ENCODE measurements around the gene SLN. TPM values are rescaled to one million over a fixed set of nuclear protein-coding genes. Genes with fewer than 3 reads are reported as not detected.
A peak's percentile ranks its signal among the peaks of the same experiment; 100 is the strongest.

SLN gene
- total and polyA plus RNA-seq, 9 of the 15 experiments (the other 6 are each of a cell fraction or from before 2014, with no cell fraction given): not detected

DNA sequence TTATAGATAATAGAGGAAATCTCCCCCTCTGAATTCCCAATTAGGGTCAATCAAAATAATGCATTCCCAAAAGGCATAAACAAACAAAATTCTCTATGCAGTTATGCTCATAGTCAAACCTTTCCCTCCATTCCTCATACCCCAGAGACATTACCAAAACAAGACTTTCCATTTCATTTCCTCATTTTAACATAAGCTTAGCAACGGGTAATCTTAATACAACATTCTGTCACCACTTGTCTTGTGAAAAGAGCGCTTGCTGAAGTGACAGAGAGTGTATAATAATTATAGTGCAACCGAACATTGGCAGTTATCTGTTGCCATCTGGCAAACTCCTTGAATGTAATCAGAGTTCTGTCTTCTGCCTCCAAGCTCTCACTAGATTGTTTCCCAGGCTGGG lies 1.2 kb upstream of the SLN start (continued):
- TF ChIP-seq ZNF384 (IDR thresholded peaks at IDR 0.05; ENCODE audit: low read depth, low read length): no peak
- no peak for TF ChIP-seq ZNF449 (CRISPR knock-in tag; IDR thresholded peaks at IDR 0.05)
- no peak for TF ChIP-seq ZNF584 (CRISPR knock-in tag; IDR thresholded peaks at IDR 0.05; ENCODE audit: low read depth)
- TF ChIP-seq KAT8 (IDR thresholded peaks at IDR 0.05; ENCODE audit: low read depth): no peak
- no peak for TF ChIP-seq YY1 (IDR thresholded peaks at IDR 0.05; ENCODE audit: borderline replicate concordance in 1 of 3, control insufficient read depth in 1 of 3, extremely low read depth in 1 of 3, insufficient read depth in 3 of 3, insufficient read length in 1 of 3, insufficient replicate concordance in 2 of 3, low read depth in 1 of 3, low read length in 2 of 3)
- TF ChIP-seq, protein P1, sequence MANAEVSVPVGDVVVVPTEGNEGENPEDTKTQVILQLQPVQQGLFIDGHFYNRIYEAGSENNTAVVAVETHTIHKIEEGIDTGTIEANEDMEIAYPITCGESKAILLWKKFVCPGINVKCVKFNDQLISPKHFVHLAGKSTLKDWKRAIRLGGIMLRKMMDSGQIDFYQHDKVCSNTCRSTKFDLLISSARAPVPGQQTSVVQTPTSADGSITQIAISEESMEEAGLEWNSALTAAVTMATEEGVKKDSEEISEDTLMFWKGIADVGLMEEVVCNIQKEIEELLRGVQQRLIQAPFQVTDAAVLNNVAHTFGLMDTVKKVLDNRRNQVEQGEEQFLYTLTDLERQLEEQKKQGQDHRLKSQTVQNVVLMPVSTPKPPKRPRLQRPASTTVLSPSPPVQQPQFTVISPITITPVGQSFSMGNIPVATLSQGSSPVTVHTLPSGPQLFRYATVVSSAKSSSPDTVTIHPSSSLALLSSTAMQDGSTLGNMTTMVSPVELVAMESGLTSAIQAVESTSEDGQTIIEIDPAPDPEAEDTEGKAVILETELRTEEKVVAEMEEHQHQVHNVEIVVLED (CRISPR knock-in tag; IDR thresholded peaks at IDR 0.05): no peak

GRCh38 chr11:107710301-107710700 lies 1.6 kb downstream of the SLN start:
- Histone ChIP-seq H2AFZ (ENCODE audit: low read depth, low read length) (no peak overlapping the region), H3K79me2 (ENCODE audit: control insufficient read depth, insufficient read depth, low read length) (no peaks in the 10 kb centered on the region), H3K9me3 (replicated peaks; ENCODE audit: control insufficient read depth, insufficient read depth, low read depth, low read length) (no peaks in the 10 kb centered on the region), H3K4me2 (ENCODE audit: insufficient read depth, low read length) (no peak overlapping the region), H3K36me3 (ENCODE audit: control insufficient read depth, insufficient read depth, low read length) (no peaks in the 10 kb centered on the region), H3K27ac (ENCODE audit: extremely low read depth, low read depth, low read length) (no peak overlapping the region), H4K20me1 (replicated peaks; ENCODE audit: control insufficient read depth, insufficient read depth, low read length) (no peaks in the 10 kb centered on the region), H3K9ac (ENCODE audit: insufficient read depth in 1 of 2, low read depth in 2 of 2, low read length in 2 of 2) (no peak overlapping the region), H3K9me1 (ENCODE audit: control insufficient read depth, insufficient read depth, low read length) (no peaks in the 10 kb centered on the region), H3K4me3 (no peak overlapping the region), H3K4me1 (replicated peaks in 1 of 2; ENCODE audit: control insufficient read depth in 2 of 2, insufficient read depth in 2 of 2, low read length in 2 of 2) (no peaks in the 10 kb centered on the region), H3K27me3 (ENCODE audit: control insufficient read depth in 2 of 2, insufficient read depth in 2 of 2, low read length in 2 of 2) (peaks cover 8 to 14% of the 10 kb centered on the region in 2 experiments)
- WGBS (ENCODE audit: insufficient coverage, low coverage, missing lambda C conversion rate): 0% methylated on average over 1 of the region's 1 CpG
- intact Hi-C loops (cut with micrococcal nuclease) (no loop called here), in situ Hi-C loops (cut with MboI) (no loop called here)
- CTCF ChIA-PET (ENCODE audit: low intra/inter-chr PET ratio): no interaction called here
- TF ChIP-seq SMARCA5 (IDR thresholded peaks at IDR 0.05) (no peak), MAFG (tag; conservative IDR thresholded peaks at IDR 0.05) (0 out of 2 replicates have a peak, but pooled peaks have one; percentile 6)
- no TSS peak for BruUV-seq (replicated peaks)
- ATAC-seq: no peak
- POLR2A ChIA-PET: interaction anchor here (0.9 kb wide), 1 partner anchor 10 kb away, joined by 3 read pairs; no protein-coding TSS in a partner anchor
- FAIRE-seq: no peak
- DNase-seq (ENCODE audit: extremely low read depth in 1 of 4, low spot score in 3 of 4): no peak
